Measurements from ENCODE around the gene DTL.
A peak's percentile ranks its signal among the peaks of the same experiment; 100 is the strongest.

Gene DTL

DNA sequence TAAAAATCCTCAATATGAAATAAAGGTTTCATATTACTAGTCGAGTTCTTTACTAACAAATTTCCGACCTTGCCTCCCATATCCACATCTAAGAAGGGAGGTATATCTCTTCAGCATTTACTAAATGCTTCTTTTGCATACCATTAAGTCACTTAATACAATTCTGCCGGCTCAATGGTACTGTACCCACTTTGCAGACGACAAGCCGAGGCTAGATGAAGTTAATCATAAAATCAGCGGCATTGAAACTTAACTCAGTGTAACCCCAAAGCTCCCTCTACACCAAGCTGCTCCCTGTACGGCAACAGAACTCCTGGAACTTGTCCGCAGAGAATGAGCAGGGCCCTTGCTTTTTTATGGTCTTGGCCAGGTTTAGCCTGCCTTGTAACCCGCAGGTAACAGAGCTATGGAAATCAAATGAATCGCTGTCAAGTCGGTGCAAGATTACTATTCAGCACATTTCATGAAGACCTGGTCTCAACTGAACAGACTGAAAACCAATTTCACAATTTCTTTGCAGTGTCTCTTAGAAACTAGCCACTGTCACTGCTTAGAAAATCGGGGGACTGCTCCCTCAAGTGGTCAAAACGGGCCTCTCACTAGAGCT lies 929 bp upstream of the DTL start:
- DNase-seq (ENCODE audit: insufficient read length, low spot score) (no peak), FAIRE-seq (no peak)
- TF ChIP-seq POU2F2 (IDR thresholded peaks at IDR 0.05; ENCODE audit: low read depth, low read length) (no peak), TAF1 (IDR thresholded peaks at IDR 0.05; ENCODE audit: low read depth, low read length) (no peak), PAX5 (IDR thresholded peaks at IDR 0.05; ENCODE audit: insufficient read depth, low read length, severe bottlenecking) (no peak), POLR2AphosphoS5 (IDR thresholded peaks at IDR 0.05; ENCODE audit: low read depth, low read length) (no peak), POLR2A (IDR thresholded peaks at IDR 0.05; ENCODE audit: low read depth, low read length) (no peak), SPI1 (IDR thresholded peaks at IDR 0.05; ENCODE audit: low read depth, low read length) (no peak)

- no peak for TF ChIP-seq POLR2AphosphoS5 (IDR thresholded peaks at IDR 0.05; ENCODE audit: low read depth, low read length)
- DNase-seq (ENCODE audit: insufficient read length, low spot score) = no peak
- FAIRE-seq = peak; percentile 89
These were observed 472 bp downstream of the DTL start for GRCh38 chr1:212035835-212036605.

- no peak for TF ChIP-seq POLR2A (IDR thresholded peaks at IDR 0.05; ENCODE audit: low read depth, low read length)
- no peak for DNase-seq (ENCODE audit: insufficient read length, low spot score)
- FAIRE-seq = peak; percentile 88
These were observed 2.4 kb downstream of the DTL start for GRCh38 chr1:212037900-212038299.

- DNase-seq (ENCODE audit: insufficient read length, low spot score) (no peak), FAIRE-seq (no peak)
- TF ChIP-seq POLR2A (IDR thresholded peaks at IDR 0.05; ENCODE audit: low read depth, low read length) (no peak), POLR2AphosphoS5 (IDR thresholded peaks at IDR 0.05; ENCODE audit: low read depth, low read length) (no peak), TAF1 (IDR thresholded peaks at IDR 0.05; ENCODE audit: low read depth, low read length) (no peak), PAX5 (IDR thresholded peaks at IDR 0.05; ENCODE audit: insufficient read depth, low read length, severe bottlenecking) (no peak), SPI1 (IDR thresholded peaks at IDR 0.05; ENCODE audit: low read depth, low read length) (no peak), POU2F2 (IDR thresholded peaks at IDR 0.05; ENCODE audit: low read depth, low read length) (no peak)
These were observed 4.1 kb downstream of the DTL start for GRCh38 chr1:212039622-212040021.

- DNase-seq (ENCODE audit: insufficient read length, low spot score) (no peak), FAIRE-seq (peak; percentile 88)
- no peak for TF ChIP-seq SPI1 (IDR thresholded peaks at IDR 0.05; ENCODE audit: low read depth, low read length)
- no peak for TF ChIP-seq PAX5 (IDR thresholded peaks at IDR 0.05; ENCODE audit: insufficient read depth, low read length, severe bottlenecking)
- no peak for TF ChIP-seq POLR2A (IDR thresholded peaks at IDR 0.05; ENCODE audit: low read depth, low read length)
- TF ChIP-seq POLR2AphosphoS5 (IDR thresholded peaks at IDR 0.05; ENCODE audit: low read depth, low read length) = no peak
- no peak for TF ChIP-seq POU2F2 (IDR thresholded peaks at IDR 0.05; ENCODE audit: low read depth, low read length)
- no peak for TF ChIP-seq TAF1 (IDR thresholded peaks at IDR 0.05; ENCODE audit: low read depth, low read length)
These were observed 5.3 kb downstream of the DTL start for GRCh38 chr1:212040629-212041412.

GRCh38 chr1:212042436-212042835 lies 6.9 kb downstream of the DTL start:
- FAIRE-seq = no peak
- no peak for DNase-seq (ENCODE audit: insufficient read length, low spot score)
- TF ChIP-seq TAF1 (IDR thresholded peaks at IDR 0.05; ENCODE audit: low read depth, low read length) = no peak
- no peak for TF ChIP-seq POLR2AphosphoS5 (IDR thresholded peaks at IDR 0.05; ENCODE audit: low read depth, low read length)
- TF ChIP-seq SPI1 (IDR thresholded peaks at IDR 0.05; ENCODE audit: low read depth, low read length) = no peak
- TF ChIP-seq POU2F2 (IDR thresholded peaks at IDR 0.05; ENCODE audit: low read depth, low read length) = no peak
- no peak for TF ChIP-seq PAX5 (IDR thresholded peaks at IDR 0.05; ENCODE audit: insufficient read depth, low read length, severe bottlenecking)
- no peak for TF ChIP-seq POLR2A (IDR thresholded peaks at IDR 0.05; ENCODE audit: low read depth, low read length)

DNA sequence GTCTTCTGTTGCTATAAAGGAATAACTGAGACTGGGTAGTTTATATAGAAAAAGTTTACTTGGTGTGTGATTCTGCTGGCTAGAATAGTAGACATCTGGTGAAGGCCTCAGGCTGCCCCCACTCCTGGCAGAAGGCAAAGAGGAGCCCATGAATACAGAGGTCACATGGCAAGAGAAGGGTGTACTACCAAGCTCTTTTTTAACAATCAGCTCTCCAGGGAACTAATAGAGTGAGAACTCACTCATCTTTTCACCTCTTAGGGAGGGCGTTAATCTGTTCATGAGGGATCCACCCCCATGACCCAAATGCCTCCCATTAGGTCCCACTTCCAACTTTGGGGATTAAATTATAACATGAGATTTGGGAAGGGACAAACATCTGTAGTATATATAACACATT lies 9.3 kb downstream of the DTL start:
- FAIRE-seq (no peak), DNase-seq (ENCODE audit: insufficient read length, low spot score) (no peak)
- no peak for TF ChIP-seq POU2F2 (IDR thresholded peaks at IDR 0.05; ENCODE audit: low read depth, low read length)
- TF ChIP-seq TAF1 (IDR thresholded peaks at IDR 0.05; ENCODE audit: low read depth, low read length) = no peak

DNA sequence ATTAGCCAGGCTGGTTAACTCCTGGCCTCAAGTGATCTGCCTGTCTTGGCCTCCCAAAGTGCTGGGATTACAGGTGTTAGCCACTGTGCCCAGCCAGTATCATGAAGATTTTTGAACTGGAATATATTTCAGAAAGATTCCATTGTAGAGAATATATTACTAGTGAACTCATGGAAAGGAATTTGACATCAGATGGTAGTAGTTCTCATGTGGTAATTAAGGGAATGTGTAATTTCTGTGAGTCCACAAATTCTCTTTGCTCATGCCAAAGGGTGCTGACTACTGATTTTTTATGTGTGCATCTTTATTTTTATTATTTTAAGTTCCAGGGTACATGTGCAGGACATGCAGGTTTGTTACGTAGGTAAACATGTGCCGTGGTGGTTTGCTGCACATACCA lies 10.4 kb downstream of the DTL start:
- DNase-seq (ENCODE audit: insufficient read length, low spot score) (no peak), FAIRE-seq (no peak)
- TF ChIP-seq POU2F2 (IDR thresholded peaks at IDR 0.05; ENCODE audit: low read depth, low read length) (no peak), PAX5 (IDR thresholded peaks at IDR 0.05; ENCODE audit: insufficient read depth, low read length, severe bottlenecking) (no peak), POLR2AphosphoS5 (IDR thresholded peaks at IDR 0.05; ENCODE audit: low read depth, low read length) (no peak), POLR2A (IDR thresholded peaks at IDR 0.05; ENCODE audit: low read depth, low read length) (no peak), SPI1 (IDR thresholded peaks at IDR 0.05; ENCODE audit: low read depth, low read length) (no peak), TAF1 (IDR thresholded peaks at IDR 0.05; ENCODE audit: low read depth, low read length) (no peak)

GRCh38 chr1:212053993-212054392 lies 18.4 kb downstream of the DTL start:
- TF ChIP-seq PAX5 (IDR thresholded peaks at IDR 0.05; ENCODE audit: insufficient read depth, low read length, severe bottlenecking) = no peak
- TF ChIP-seq POLR2AphosphoS5 (IDR thresholded peaks at IDR 0.05; ENCODE audit: low read depth, low read length) = no peak
- TF ChIP-seq SPI1 (IDR thresholded peaks at IDR 0.05; ENCODE audit: low read depth, low read length) = no peak
- no peak for TF ChIP-seq TAF1 (IDR thresholded peaks at IDR 0.05; ENCODE audit: low read depth, low read length)
- TF ChIP-seq POLR2A (IDR thresholded peaks at IDR 0.05; ENCODE audit: low read depth, low read length) = no peak
- no peak for TF ChIP-seq POU2F2 (IDR thresholded peaks at IDR 0.05; ENCODE audit: low read depth, low read length)
- FAIRE-seq = no peak
- DNase-seq (ENCODE audit: insufficient read length, low spot score) = no peak

- TF ChIP-seq PAX5 (IDR thresholded peaks at IDR 0.05; ENCODE audit: insufficient read depth, low read length, severe bottlenecking) = no peak
- no peak for TF ChIP-seq POU2F2 (IDR thresholded peaks at IDR 0.05; ENCODE audit: low read depth, low read length)
- no peak for TF ChIP-seq POLR2A (IDR thresholded peaks at IDR 0.05; ENCODE audit: low read depth, low read length)
- TF ChIP-seq TAF1 (IDR thresholded peaks at IDR 0.05; ENCODE audit: low read depth, low read length) = no peak
- no peak for TF ChIP-seq POLR2AphosphoS5 (IDR thresholded peaks at IDR 0.05; ENCODE audit: low read depth, low read length)
- no peak for TF ChIP-seq SPI1 (IDR thresholded peaks at IDR 0.05; ENCODE audit: low read depth, low read length)
- FAIRE-seq = no peak
These were observed 19.8 kb downstream of the DTL start for GRCh38 chr1:212055333-212055732.

More at GRCh38 chr1:212055333-212055732, 19.8 kb downstream of the DTL start:
- DNase-seq (ENCODE audit: insufficient read length, low spot score) = no peak

All from GM12891 (cell line).